CD4-positive, alpha-beta memory T cell (primary cell): Measurements from ENCODE around the gene PRAMEF18. TPM values are rescaled to one million over a fixed set of nuclear protein-coding genes. Genes with fewer than 3 reads are reported as not detected.
"Not testable (repeated sequence)": the region's sequence is repeated elsewhere in the genome, so short reads cannot be mapped to it uniquely, and the experiment has no call there.

Experiments used
- CTCF ChIA-PET: fragments of 350-600 bp; sonication (Branson Sonifier 250); formaldehyde crosslinking; loops from one replicate; lab custom pipeline; 2021; ENCODE audit warnings: inconsistent platforms; ENCODE audit not compliant: partially characterized antibody; lab: Charles Lee
- POLR2A ChIA-PET: fragments of 350-600 bp; sonication (Branson Sonifier 250); formaldehyde crosslinking; loops from one replicate; lab custom pipeline; 2021; ENCODE audit not compliant: partially characterized antibody; lab: Charles Lee
- DNase-seq, 5 donors: peaks; one replicate each; pipeline versions ENCODE4 v3.0.0 to v3.0.0-alpha.2; 2020 to 2022; ENCODE audit warnings: mixed read lengths in 1 of 5
- H3K27ac ChIP-seq: one replicate; pipeline ENCODE4 v1.7.0; 2013; ENCODE audit warnings: low read depth, low read length
- H3K27me3 ChIP-seq: 2 replicates; pipeline ENCODE4 v1.7.0; 2013; ENCODE audit warnings: mild to moderate bottlenecking, low read length, moderate library complexity; ENCODE audit not compliant: insufficient read depth
- H3K36me3 ChIP-seq: 2 replicates; pipeline ENCODE4 v1.7.0; 2013; ENCODE audit warnings: mild to moderate bottlenecking, low read length, moderate library complexity; ENCODE audit not compliant: insufficient read depth
- H3K4me1 ChIP-seq: 2 replicates; pipeline ENCODE4 v1.7.0; 2013; ENCODE audit warnings: mild to moderate bottlenecking, low read length, moderate library complexity; ENCODE audit not compliant: insufficient read depth
- H3K4me3 ChIP-seq, 2 donors: one replicate each; pipeline ENCODE4 v1.7.0; 2013; ENCODE audit warnings: low read length in 2 of 2, mild to moderate bottlenecking in 1 of 2
- H3K9me3 ChIP-seq, 2 donors: one replicate each; pipeline ENCODE4 v1.7.0; 2013; ENCODE audit warnings: low read length in 2 of 2, control low read depth in 1 of 2; ENCODE audit not compliant: control insufficient read depth in 1 of 2
- H3K27ac Mint-ChIP-seq, 7 donors: one replicate each; pipeline ENCODE4 v1.8.0; 2020 to 2021; ENCODE audit warnings: mixed read lengths in 7 of 7, mild to moderate bottlenecking in 6 of 7, inconsistent platforms in 3 of 7, moderate library complexity in 3 of 7
- H3K27me3 Mint-ChIP-seq, 2 donors: one replicate each; pipeline ENCODE4 v1.8.0; 2020 to 2021; ENCODE audit warnings: mixed read lengths in 2 of 2
- H3K36me3 Mint-ChIP-seq, 2 donors: one replicate each; pipeline ENCODE4 v1.8.0; 2020 to 2021; ENCODE audit warnings: mixed read lengths in 2 of 2, inconsistent platforms in 1 of 2, mild to moderate bottlenecking in 1 of 2
- H3K4me1 Mint-ChIP-seq, 4 donors: one replicate each; pipeline ENCODE4 v1.8.0; 2020 to 2021; ENCODE audit warnings: mixed read lengths in 4 of 4, mild to moderate bottlenecking in 1 of 4
- H3K4me3 Mint-ChIP-seq, 8 donors: one replicate each; pipeline ENCODE4 v1.8.0; 2020 to 2021; ENCODE audit warnings: mixed read lengths in 8 of 8, mild to moderate bottlenecking in 7 of 8, moderate library complexity in 6 of 8, inconsistent platforms in 3 of 8
- H3K9me3 Mint-ChIP-seq, 8 donors: one replicate each; pipeline ENCODE4 v1.8.0; 2020 to 2021; ENCODE audit warnings: mixed read lengths in 8 of 8, mild to moderate bottlenecking in 5 of 8, inconsistent platforms in 3 of 8, moderate library complexity in 1 of 8
- intact Hi-C: fragments of 100-400 bp; cut with micrococcal nuclease; formaldehyde crosslinking; loops from one replicate; pipeline ENCODE4 v1.15.1; 2023
- polyA plus RNA-seq, 2 donors: library from polyadenylated mRNA; unstranded; fragments of 300-500 nt; fragmentation: Illumina TruSeq; gene quantifications; one replicate each; pipeline ENCODE4 v1.2.3, GENCODE V29; 2021
- total RNA-seq, 2 experiments: library from RNA; stranded (reverse); gene quantifications; one replicate each; pipeline ENCODE4 v1.2.3, GENCODE V29; 2021

PRAMEF18 gene
- total and polyA plus RNA-seq, 4 experiments from 2014 or later, result not detected

GRCh38 chr1:13228343-13228781 is 2.4 kb upstream of the PRAMEF18 start:
- Mint-ChIP-seq H3K27me3 (peaks cover 4 to 21% of the 10 kb centered on the region in 2 donors), H3K4me3 (no peak overlapping the region), H3K9me3 (no peaks in the 10 kb centered on the region), H3K4me1 (peaks cover 0 to 1% (median 0%) of the 10 kb centered on the region in 4 donors), H3K36me3 (no peaks in the 10 kb centered on the region), H3K27ac (no peak overlapping the region)
- no peaks in the 10 kb centered on the region for H3K36me3 ChIP-seq
- DNase-seq, result peak in 2 of 5 donors; percentile 6 to 14
- H3K9me3 ChIP-seq, result no peaks in the 10 kb centered on the region
- POLR2A ChIA-PET, result no interaction called here
- no peak overlapping the region for H3K4me3 ChIP-seq
- H3K27ac ChIP-seq, result no peak overlapping the region
- intact Hi-C loops, result no loop called here
- no peaks in the 10 kb centered on the region for H3K27me3 ChIP-seq
- no peaks in the 10 kb centered on the region for H3K4me1 ChIP-seq
- CTCF ChIA-PET, result interaction anchor here (1.3 kb wide), 1 partner anchor 9 kb away, joined by 3 read pairs; no protein-coding TSS in a partner anchor

- DNase-seq, H3K9me3 Mint-ChIP-seq, H3K27me3 ChIP-seq, H3K36me3 ChIP-seq, H3K4me1 Mint-ChIP-seq, H3K27ac Mint-ChIP-seq, H3K36me3 Mint-ChIP-seq, H3K4me3 ChIP-seq, H3K4me3 Mint-ChIP-seq, intact Hi-C loops, H3K9me3 ChIP-seq, POLR2A ChIA-PET, H3K4me1 ChIP-seq, H3K27ac ChIP-seq: not testable (repeated sequence)
- peaks cover 4 to 20% of the 10 kb centered on the region in 2 donors for H3K27me3 Mint-ChIP-seq
- CTCF ChIA-PET, result interaction anchor here (0.6 to 1.3 kb wide), 2 partner anchors 10 to 149 kb away, joined by 3 read pairs; no protein-coding TSS in a partner anchor
These were observed 1.5 kb upstream of the PRAMEF18 start for GRCh38 chr1:13227271-13228055.

- ChIA-PET CTCF (no interaction called here), POLR2A (no interaction called here)
- no peaks in the 10 kb centered on the region for H3K9me3 Mint-ChIP-seq
- DNase-seq, result no peak
- Histone ChIP-seq H3K4me1 (no peaks in the 10 kb centered on the region), H3K27ac (no peak overlapping the region), H3K9me3 (no peaks in the 10 kb centered on the region), H3K27me3 (no peaks in the 10 kb centered on the region), H3K36me3 (no peaks in the 10 kb centered on the region), H3K4me3 (no peak overlapping the region)
- H3K36me3 Mint-ChIP-seq, result no peaks in the 10 kb centered on the region
- H3K4me1 Mint-ChIP-seq, result peaks cover 0 to 1% (median 0%) of the 10 kb centered on the region in 4 donors
- no peak overlapping the region for H3K27ac Mint-ChIP-seq
- peaks cover 4 to 13% of the 10 kb centered on the region in 2 donors for H3K27me3 Mint-ChIP-seq
- intact Hi-C loops, result no loop called here
- no peak overlapping the region for H3K4me3 Mint-ChIP-seq
These were observed 1.4 kb downstream of the PRAMEF18 start for GRCh38 chr1:13224480-13225060.

GRCh38 chr1:13222788-13223187 is 3.2 kb downstream of the PRAMEF18 start:
- H3K27me3 ChIP-seq, H3K4me3 ChIP-seq, H3K9me3 Mint-ChIP-seq, H3K4me1 Mint-ChIP-seq, H3K36me3 ChIP-seq, intact Hi-C loops, H3K27ac Mint-ChIP-seq, H3K36me3 Mint-ChIP-seq, H3K4me3 Mint-ChIP-seq, CTCF ChIA-PET, H3K27ac ChIP-seq, H3K4me1 ChIP-seq, DNase-seq, H3K9me3 ChIP-seq, POLR2A ChIA-PET: not testable (repeated sequence)
- peaks cover 2 to 12% of the 10 kb centered on the region in 2 donors for H3K27me3 Mint-ChIP-seq

GRCh38 chr1:13219203-13219602 is 6.8 kb downstream of the PRAMEF18 start:
- H3K4me3 Mint-ChIP-seq, POLR2A ChIA-PET, DNase-seq, H3K9me3 ChIP-seq, H3K36me3 ChIP-seq, H3K27ac Mint-ChIP-seq, H3K27me3 ChIP-seq, H3K4me1 Mint-ChIP-seq, H3K4me3 ChIP-seq, H3K27ac ChIP-seq, H3K4me1 ChIP-seq, intact Hi-C loops, H3K36me3 Mint-ChIP-seq, CTCF ChIA-PET, H3K27me3 Mint-ChIP-seq, H3K9me3 Mint-ChIP-seq: not testable (repeated sequence)

- H3K4me3 ChIP-seq, H3K9me3 ChIP-seq, H3K36me3 ChIP-seq, H3K27me3 ChIP-seq, H3K36me3 Mint-ChIP-seq, H3K4me1 Mint-ChIP-seq, H3K4me1 ChIP-seq, DNase-seq, POLR2A ChIA-PET, H3K4me3 Mint-ChIP-seq, H3K27ac Mint-ChIP-seq, H3K27ac ChIP-seq, H3K9me3 Mint-ChIP-seq, CTCF ChIA-PET, intact Hi-C loops, H3K27me3 Mint-ChIP-seq: not testable (repeated sequence)
These were observed 9.3 kb downstream of the PRAMEF18 start for GRCh38 chr1:13216619-13217018.

GRCh38 chr1:13208712-13209111 is 17.2 kb downstream of the PRAMEF18 start:
- H3K4me3 ChIP-seq, H3K4me3 Mint-ChIP-seq, DNase-seq, H3K27ac ChIP-seq, H3K4me1 Mint-ChIP-seq, H3K36me3 Mint-ChIP-seq, H3K4me1 ChIP-seq, intact Hi-C loops, POLR2A ChIA-PET, H3K27me3 Mint-ChIP-seq, H3K27ac Mint-ChIP-seq, H3K36me3 ChIP-seq, CTCF ChIA-PET, H3K9me3 Mint-ChIP-seq, H3K9me3 ChIP-seq, H3K27me3 ChIP-seq: not testable (repeated sequence)
